NT2/D1 (cell line): ENCODE measurements around the gene CTSD.

Experiments
- SUZ12 ChIP-seq: IDR thresholded peaks from 2 replicates; pipeline ENCODE4 v1.6.1; 2011; ENCODE audit not compliant: insufficient read length, insufficient read depth; ENCODE audit errors: extremely low read depth
- YY1 ChIP-seq: IDR thresholded peaks from 2 replicates; pipeline ENCODE4 v1.6.1; 2011; ENCODE audit not compliant: insufficient read length, insufficient read depth
- ZNF274 ChIP-seq: IDR thresholded peaks from 2 replicates; pipeline ENCODE4 v1.6.1; 2011; ENCODE audit warnings: mild to moderate bottlenecking, low read depth, low read length

DNA sequence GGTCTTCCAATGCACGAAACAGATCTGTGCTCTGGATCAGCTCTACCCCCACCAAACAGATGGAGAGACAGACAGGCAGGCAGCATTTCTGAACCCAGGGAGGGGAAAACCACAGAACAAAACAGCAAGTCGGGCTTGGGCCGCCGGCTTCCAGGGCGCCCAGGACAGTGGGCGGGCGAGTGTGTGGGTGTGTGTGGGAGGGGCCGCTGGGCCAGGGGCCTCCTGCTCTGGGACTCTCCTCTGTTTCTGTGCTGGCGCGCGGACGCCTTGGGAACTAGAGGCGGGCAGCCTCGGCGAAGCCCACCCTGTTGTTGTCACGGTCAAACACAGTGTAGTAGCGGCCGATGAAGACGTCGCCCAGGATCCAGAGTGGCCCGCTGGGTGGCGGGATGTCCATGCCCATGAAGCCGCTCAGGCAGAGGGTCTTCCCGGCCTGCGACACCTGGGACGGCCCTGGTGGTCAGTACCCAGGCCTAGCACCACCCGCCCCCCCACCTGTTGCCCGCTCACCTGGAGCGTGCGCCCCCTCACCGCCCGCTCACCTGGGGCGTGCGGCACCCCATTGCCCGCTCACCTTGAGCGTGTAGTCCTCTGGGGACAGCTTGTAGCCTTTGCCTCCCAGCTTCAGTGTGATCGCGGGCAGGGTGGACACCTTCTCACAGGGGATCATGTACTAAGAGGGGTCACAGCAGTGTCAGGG is 10.3 kb downstream of the CTSD start:
- no peak for TF ChIP-seq ZNF274
- no peak for TF ChIP-seq YY1
- TF ChIP-seq SUZ12: no peak
